ENCODE data around the gene FNDC3A. TPM values are rescaled to one million over a fixed set of nuclear protein-coding genes. Genes with fewer than 3 reads are reported as not detected.

FNDC3A gene
- total and polyA plus RNA-seq, 9 donors: 26.4 to 46.0 (median 37.9) TPM

Other genes with a start within 250 kb of the FNDC3A start
- not detected for gene MLNR, start 244.4 kb downstream of the FNDC3A start, total RNA-seq
- gene MLNR, start 244.4 kb downstream of the FNDC3A start, polyA plus RNA-seq (ENCODE audit: insufficient read depth in 1 of 8, insufficient read length in 8 of 8, low replicate concordance in 1 of 8): under 1 TPM in 1 of 8 donors, not detected in 7; 0.10 TPM

Data from muscle of leg (tissue), 9 donors.